ENCODE results near the gene UNC119. TPM values are rescaled to one million over a fixed set of nuclear protein-coding genes. Genes with fewer than 3 reads are reported as not detected.

The UNC119 gene
- total and polyA plus RNA-seq, 2 of the 13 experiments (the other 11 are each of a cell fraction or from before 2014, with no cell fraction given) = 10.4 to 63.1 TPM

GRCh38 chr17:28570716-28571360 lies 18.4 kb upstream of the UNC119 start (continued):
- TF ChIP-seq IRF1 (CRISPR knock-in tag; IDR thresholded peaks at IDR 0.05; ENCODE audit: low read depth) (no peak), REL (CRISPR knock-in tag; conservative IDR thresholded peaks at IDR 0.05) (no peak), GRHL1 (CRISPR knock-in tag; conservative IDR thresholded peaks at IDR 0.05) (no peak), MBD4 (IDR thresholded peaks at IDR 0.05; ENCODE audit: borderline replicate concordance, low read length) (no peak), ZFX (CRISPR knock-in tag; IDR thresholded peaks at IDR 0.05; ENCODE audit: low read depth) (peak; percentile 37; the same call in 1 of the 2 replicates), THAP7 (CRISPR knock-in tag; IDR thresholded peaks at IDR 0.05) (no peak), HNRNPLL (IDR thresholded peaks at IDR 0.05; ENCODE audit: low read depth, low read length, poor library complexity, severe bottlenecking) (no peak), TEF (CRISPR knock-in tag; IDR thresholded peaks at IDR 0.05) (no peak), ZNF383 (CRISPR knock-in tag; IDR thresholded peaks at IDR 0.05; ENCODE audit: borderline replicate concordance) (no peak), SP140L (CRISPR knock-in tag; IDR thresholded peaks at IDR 0.05; ENCODE audit: borderline replicate concordance) (no peak), ZNF382 (CRISPR knock-in tag; IDR thresholded peaks at IDR 0.05; ENCODE audit: borderline replicate concordance) (no peak), MTERF4 (CRISPR knock-in tag; IDR thresholded peaks at IDR 0.05) (0 out of 2 replicates have a peak, but pooled peaks have one; percentile 21), U2AF1 (optimal IDR thresholded peaks at IDR 0.05; ENCODE audit: low read depth, low read length) (no peak), ARNT (IDR thresholded peaks at IDR 0.05) (no peak), MZF1 (CRISPR knock-in tag; IDR thresholded peaks at IDR 0.05; ENCODE audit: borderline replicate concordance) (no peak), ELF1 (CRISPR knock-in tag; IDR thresholded peaks at IDR 0.05) (0 out of 2 replicates have a peak, but pooled peaks have one; percentile 16), KDM6A (CRISPR knock-in tag; IDR thresholded peaks at IDR 0.05; ENCODE audit: low read depth) (no peak), ZNF274 (CRISPR knock-in tag; IDR thresholded peaks at IDR 0.05) (no peak), ZNF670 (CRISPR knock-in tag; IDR thresholded peaks at IDR 0.05; ENCODE audit: borderline replicate concordance) (no peak), ATM (IDR thresholded peaks at IDR 0.05; ENCODE audit: borderline replicate concordance) (no peak), HDAC2 (CRISPR knock-in tag; IDR thresholded peaks at IDR 0.05) (peak; percentile 34; the same call in 1 of the 2 replicates), ZBTB42 (CRISPR knock-in tag; IDR thresholded peaks at IDR 0.05) (no peak), ARID2 (CRISPR knock-in tag; IDR thresholded peaks at IDR 0.05; ENCODE audit: borderline replicate concordance) (no peak), ZNF292 (CRISPR knock-in tag; IDR thresholded peaks at IDR 0.05; ENCODE audit: borderline replicate concordance, low read depth) (no peak), ZNF10 (CRISPR knock-in tag; IDR thresholded peaks at IDR 0.05; ENCODE audit: borderline replicate concordance, low read depth) (no peak)
